ENCODE data around the gene IRF9.

DNA sequence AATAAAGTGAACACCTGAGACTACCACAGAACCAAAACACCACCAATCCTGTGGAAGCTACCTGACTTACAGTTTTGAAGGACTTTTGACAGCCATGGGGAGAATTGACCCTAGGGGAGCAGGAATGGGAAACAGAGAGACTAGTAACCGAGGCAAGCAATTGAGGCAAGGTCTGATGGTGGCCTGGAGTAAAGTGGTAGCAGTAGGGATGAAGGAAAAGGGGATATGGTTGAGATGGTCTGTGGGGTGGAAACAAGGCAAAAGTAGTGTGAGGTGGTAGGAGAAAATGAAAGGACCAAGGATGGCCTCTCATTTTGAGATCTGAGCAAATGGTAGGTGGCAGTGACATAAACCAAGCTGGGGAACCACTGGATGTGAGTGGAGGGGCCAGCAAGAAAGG, 4.2 kb upstream of the IRF9 start:
- TF ChIP-seq, protein P1, sequence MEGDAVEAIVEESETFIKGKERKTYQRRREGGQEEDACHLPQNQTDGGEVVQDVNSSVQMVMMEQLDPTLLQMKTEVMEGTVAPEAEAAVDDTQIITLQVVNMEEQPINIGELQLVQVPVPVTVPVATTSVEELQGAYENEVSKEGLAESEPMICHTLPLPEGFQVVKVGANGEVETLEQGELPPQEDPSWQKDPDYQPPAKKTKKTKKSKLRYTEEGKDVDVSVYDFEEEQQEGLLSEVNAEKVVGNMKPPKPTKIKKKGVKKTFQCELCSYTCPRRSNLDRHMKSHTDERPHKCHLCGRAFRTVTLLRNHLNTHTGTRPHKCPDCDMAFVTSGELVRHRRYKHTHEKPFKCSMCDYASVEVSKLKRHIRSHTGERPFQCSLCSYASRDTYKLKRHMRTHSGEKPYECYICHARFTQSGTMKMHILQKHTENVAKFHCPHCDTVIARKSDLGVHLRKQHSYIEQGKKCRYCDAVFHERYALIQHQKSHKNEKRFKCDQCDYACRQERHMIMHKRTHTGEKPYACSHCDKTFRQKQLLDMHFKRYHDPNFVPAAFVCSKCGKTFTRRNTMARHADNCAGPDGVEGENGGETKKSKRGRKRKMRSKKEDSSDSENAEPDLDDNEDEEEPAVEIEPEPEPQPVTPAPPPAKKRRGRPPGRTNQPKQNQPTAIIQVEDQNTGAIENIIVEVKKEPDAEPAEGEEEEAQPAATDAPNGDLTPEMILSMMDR (IDR thresholded peaks at IDR 0.05; ENCODE audit: borderline replicate concordance, extremely low read depth, low read length, poor library complexity, severe bottlenecking): no peak
- TF ChIP-seq EZH2 (IDR thresholded peaks at IDR 0.05; ENCODE audit: borderline replicate concordance, low read depth, low read length, severe bottlenecking): no peak
